Smooth muscle cell (in vitro differentiated cells): Measurements from ENCODE around the gene SYPL1. TPM values are rescaled to one million over a fixed set of nuclear protein-coding genes. Genes with fewer than 3 reads are reported as not detected.
A peak's percentile ranks its signal among the peaks of the same experiment; 100 is the strongest.

ENCODE experiments used
- DNase-seq: peaks from one replicate; lab custom pipeline; 2025; ENCODE audit not compliant: unreplicated experiment; lab: John Stamatoyannopoulos, UW
- H2AFZ ChIP-seq: fragments of 200-600 bp; sonication (generic); 2 replicates; pipeline ENCODE4 v1.6.0; 2016; ENCODE audit warnings: antibody characterized with exemption, low read depth, mild to moderate bottlenecking
- H3F3A ChIP-seq: fragments of 200-600 bp; sonication (generic); 2 replicates; pipeline ENCODE4 v1.6.0; 2017; ENCODE audit warnings: antibody characterized with exemption, low read depth
- H3K27ac ChIP-seq: fragments of 200-600 bp; sonication (generic); 2 replicates; pipeline ENCODE4 v1.5.1; 2016; ENCODE audit warnings: low read depth, mild to moderate bottlenecking
- H3K27me3 ChIP-seq: fragments of 200-600 bp; sonication (generic); 2 replicates; pipeline ENCODE4 v1.6.1; 2016; ENCODE audit warnings: low read depth, mild to moderate bottlenecking
- H3K36me3 ChIP-seq: fragments of 200-600 bp; sonication (generic); 2 replicates; pipeline ENCODE4 v1.5.1; 2016; ENCODE audit warnings: low read depth
- H3K4me1 ChIP-seq: fragments of 200-600 bp; sonication (generic); 2 replicates; pipeline ENCODE4 v1.5.1; 2016; ENCODE audit warnings: low read depth
- H3K4me2 ChIP-seq: fragments of 200-600 bp; sonication (generic); 2 replicates; pipeline ENCODE4 v1.6.0; 2016; ENCODE audit warnings: mild to moderate bottlenecking
- H3K4me3 ChIP-seq: fragments of 200-600 bp; sonication (generic); 2 replicates; pipeline ENCODE4 v1.5.1; 2016; ENCODE audit warnings: mild to moderate bottlenecking
- H3K79me2 ChIP-seq: fragments of 200-600 bp; sonication (generic); 2 replicates; pipeline ENCODE4 v1.6.0; 2016; ENCODE audit warnings: low read depth, mild to moderate bottlenecking
- H3K9ac ChIP-seq: fragments of 200-600 bp; sonication (generic); 2 replicates; pipeline ENCODE4 v1.6.0; 2016; ENCODE audit warnings: low read depth
- H3K9me3 ChIP-seq: fragments of 200-600 bp; sonication (generic); replicated peaks from 2 replicates; pipeline ENCODE4 v1.5.1; 2016; ENCODE audit warnings: low read depth
- H4K20me1 ChIP-seq: fragments of 200-600 bp; sonication (generic); 2 replicates; pipeline ENCODE4 v1.6.0; 2016; ENCODE audit warnings: low read depth
- CTCF ChIP-seq: fragments of 200-600 bp; sonication (generic); IDR thresholded peaks from 2 replicates; pipeline ENCODE4 v1.5.1; 2017; ENCODE audit warnings: borderline replicate concordance, mild to moderate bottlenecking, antibody characterized with exemption; ENCODE audit not compliant: insufficient read depth, poor library complexity, severe bottlenecking
- WGBS: methylation state at CpG from one replicate; pipeline ENCODE4 v1.1.7; 2016; ENCODE audit warnings: low lambda C conversion rate; 5-methylcytosine and 5-hydroxymethylcytosine counted together
- polyA plus RNA-seq: library from polyadenylated mRNA; unstranded; fragments of >200 nt; fragmentation: Nextera tagmentation; extraction: Ambion mirVana; gene quantifications from 2 replicates; pipeline ENCODE4 v1.2.1, GENCODE V29; 2016
- total RNA-seq: library from RNA; depleted of rRNA; stranded (reverse); fragments of >200 nt; gene quantifications from 2 replicates; pipeline ENCODE4 v1.2.3, GENCODE V29; 2014

The SYPL1 gene
- total and polyA plus RNA-seq, 2 experiments from 2014 or later, result 75.2 to 107 TPM

- TF ChIP-seq CTCF, result no peak
- Histone ChIP-seq H3K9ac (no peak overlapping the region), H3K4me1 (no peaks in the 10 kb centered on the region), H3K79me2 (no peaks in the 10 kb centered on the region), H2AFZ (no peak overlapping the region), H3F3A (no peaks in the 10 kb centered on the region), H3K4me2 (no peak overlapping the region), H4K20me1 (no peaks in the 10 kb centered on the region), H3K27me3 (no peaks in the 10 kb centered on the region), H3K27ac (no peak overlapping the region), H3K4me3 (no peak overlapping the region), H3K36me3 (no peaks in the 10 kb centered on the region), H3K9me3 (no peaks in the 10 kb centered on the region)
- WGBS, result 84% methylated on average over 1 of the region's 1 CpG
- no peak for DNase-seq
Measured at GRCh38 chr7:106128836-106129235, 16.7 kb upstream of the SYPL1 start.

GRCh38 chr7:106127984-106128780, 16.1 kb upstream of the SYPL1 start:
- no peaks in the 10 kb centered on the region for H3K27me3 ChIP-seq
- WGBS, result 48% methylated on average over 5 of the region's 5 CpGs
- H3K4me2 ChIP-seq, result peak overlapping the region; percentile 33
- no peaks in the 10 kb centered on the region for H3K36me3 ChIP-seq
- no peak overlapping the region for H3K9ac ChIP-seq
- DNase-seq, result no peak
- H2AFZ ChIP-seq, result peak overlapping the region; percentile 16
- H3F3A ChIP-seq, result no peaks in the 10 kb centered on the region
- no peaks in the 10 kb centered on the region for H3K79me2 ChIP-seq
- peak overlapping the region; percentile 43 for H3K27ac ChIP-seq
- H3K9me3 ChIP-seq, result no peaks in the 10 kb centered on the region
- no peak overlapping the region for H3K4me3 ChIP-seq
- no peak for TF ChIP-seq CTCF
- no peaks in the 10 kb centered on the region for H4K20me1 ChIP-seq
- no peaks in the 10 kb centered on the region for H3K4me1 ChIP-seq

GRCh38 chr7:106126170-106126938, 14.2 kb upstream of the SYPL1 start:
- Histone ChIP-seq H3K4me3 (no peak overlapping the region), H3K9me3 (no peaks in the 10 kb centered on the region), H3K79me2 (no peaks in the 10 kb centered on the region), H3K27ac (no peak overlapping the region), H3K4me1 (no peaks in the 10 kb centered on the region), H2AFZ (no peak overlapping the region), H3K9ac (no peak overlapping the region), H3K4me2 (no peak overlapping the region), H3K27me3 (no peaks in the 10 kb centered on the region), H3K36me3 (no peaks in the 10 kb centered on the region), H4K20me1 (no peaks in the 10 kb centered on the region), H3F3A (no peaks in the 10 kb centered on the region)
- DNase-seq, result no peak
- WGBS, result 77% methylated on average over 7 of the region's 7 CpGs
- no peak for TF ChIP-seq CTCF
